ENCODE data around the gene ZFP42.
"Not testable (repeated sequence)": the region's sequence is repeated elsewhere in the genome, so short reads cannot be mapped to it uniquely, and the experiment has no call there.

The ZFP42 gene
- long read RNA-seq, donor 1: 0 reads
- long read RNA-seq, donor 2, partial matches to known transcripts: 0 of 1 reads
- long read RNA-seq, donor 2, other reads (novel, unspliced or antisense): 0 of 1 reads
- long read RNA-seq, donor 3: 0 reads
- long read RNA-seq, donor 4: 0 reads
- long read RNA-seq, donor 5, partial matches to known transcripts: 0 of 1 reads
- long read RNA-seq, donor 5, other reads (novel, unspliced or antisense): 0 of 1 reads
- long read RNA-seq, donor 6, partial matches to known transcripts: 0 of 1 reads
- long read RNA-seq, donor 6, other reads (novel, unspliced or antisense): 0 of 1 reads
- long read RNA-seq, donor 7, partial matches to known transcripts: 0 of 1 reads
- long read RNA-seq, donor 7, other reads (novel, unspliced or antisense): 0 of 1 reads
- long read RNA-seq, donor 8: 0 reads

DNA sequence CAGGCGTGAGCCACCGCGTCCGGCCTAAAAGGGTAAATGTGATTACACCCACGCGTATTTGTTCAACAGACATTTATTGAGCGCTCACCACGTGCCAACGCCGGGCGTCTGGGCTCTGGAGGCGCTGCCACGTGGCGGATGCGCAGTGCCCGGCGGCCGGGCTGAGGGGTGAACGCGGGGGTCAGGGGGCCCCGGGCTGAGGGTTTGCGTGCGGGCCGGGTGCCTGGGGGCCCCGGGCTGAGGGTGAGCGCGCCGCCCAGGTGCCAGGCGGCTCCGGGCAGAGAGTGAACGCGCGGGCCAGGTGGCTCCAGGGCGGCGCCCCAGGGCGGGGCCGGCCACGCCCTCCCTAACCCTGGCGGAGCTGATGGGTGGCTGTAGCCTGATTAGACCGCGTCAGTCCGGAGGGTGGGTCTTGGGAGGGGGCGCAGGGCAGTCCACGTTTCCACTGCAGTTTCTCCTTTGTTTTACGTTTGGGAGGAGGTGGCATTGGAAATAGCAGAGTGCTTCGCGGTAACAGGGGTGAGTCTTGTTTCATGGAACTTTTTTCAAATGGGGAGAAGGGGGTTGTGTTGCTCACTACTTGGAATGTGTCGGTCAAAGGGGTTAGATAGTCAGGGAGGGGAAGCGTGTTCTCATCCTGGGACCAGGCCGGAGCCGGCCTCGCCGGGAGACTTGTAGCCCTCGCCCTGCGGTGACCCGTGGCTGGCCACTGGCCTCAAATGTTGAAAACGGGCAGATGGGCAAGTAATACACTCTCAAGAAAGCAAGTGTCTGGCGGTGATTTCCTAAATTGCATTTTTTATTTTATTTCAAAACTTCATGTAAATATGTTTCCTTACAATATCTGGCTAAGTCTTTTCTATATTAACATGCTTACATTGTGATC, at the start of gene ZFP42:
Gene ZFP42 (plus strand): TSS at position 450 of the 886 bp plus-strand sequence. CDS start 7,037 bp downstream, outside the sequence.
- peak; percentile 37 for DNase-seq

DNA sequence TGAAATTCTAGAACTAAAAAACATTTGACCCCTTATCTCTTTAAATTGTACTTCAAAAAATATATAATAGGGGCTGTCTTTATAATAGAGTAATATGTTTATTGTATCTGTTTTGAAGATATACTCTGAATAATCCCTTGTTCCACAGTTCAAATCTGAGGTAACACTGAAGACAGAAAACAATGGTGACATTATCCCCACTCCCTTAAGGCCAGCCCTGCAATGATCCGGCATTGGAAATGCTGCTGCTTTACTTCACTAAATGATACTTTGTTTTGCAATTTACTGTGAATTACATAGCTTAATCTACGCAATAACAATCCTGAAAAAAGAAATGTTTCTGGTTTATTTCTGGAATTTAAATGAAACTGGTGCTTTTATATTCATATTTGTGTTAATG, 34.4 kb upstream of the ZFP42 start:
- DNase-seq: no peak

DNA sequence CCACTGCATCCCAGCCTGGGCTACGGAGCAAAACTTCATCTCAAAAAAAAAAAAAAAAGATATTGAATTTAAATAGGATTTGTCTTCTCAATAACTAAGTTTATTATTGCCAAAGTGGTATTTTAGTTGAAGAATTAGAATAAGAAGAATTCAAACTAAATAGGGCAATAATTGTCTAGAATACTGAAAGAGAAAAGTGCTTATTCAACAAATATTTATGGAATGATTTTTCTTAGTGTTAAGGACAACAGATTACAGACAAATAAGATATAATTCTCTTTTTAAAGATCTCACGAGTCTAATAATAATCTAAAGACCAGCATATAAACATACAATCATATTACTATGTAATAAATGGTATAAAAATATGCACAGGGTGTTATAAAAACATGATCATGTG, 33.6 kb upstream of the ZFP42 start:
- no peak for DNase-seq

DNA sequence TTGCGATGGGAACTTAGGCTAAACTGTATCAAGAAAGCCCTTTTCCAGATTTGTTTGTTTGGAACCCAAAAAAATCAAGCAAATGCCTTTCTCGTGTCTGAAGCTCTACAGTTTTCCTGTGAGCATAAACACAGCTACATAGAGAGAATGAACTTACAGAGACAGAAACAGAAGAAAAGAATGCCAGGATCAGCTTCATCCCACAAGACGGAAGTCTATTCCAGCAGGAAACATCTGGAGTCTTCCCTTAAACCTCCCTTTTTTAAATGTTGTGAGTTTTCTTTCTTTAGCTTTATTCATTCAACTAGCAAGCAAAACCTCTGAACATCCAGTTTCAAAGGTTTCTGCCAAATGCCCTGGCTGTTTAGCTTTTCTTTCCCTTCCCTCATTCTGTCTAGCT, 32.6 kb upstream of the ZFP42 start:
- no peak for DNase-seq

DNA sequence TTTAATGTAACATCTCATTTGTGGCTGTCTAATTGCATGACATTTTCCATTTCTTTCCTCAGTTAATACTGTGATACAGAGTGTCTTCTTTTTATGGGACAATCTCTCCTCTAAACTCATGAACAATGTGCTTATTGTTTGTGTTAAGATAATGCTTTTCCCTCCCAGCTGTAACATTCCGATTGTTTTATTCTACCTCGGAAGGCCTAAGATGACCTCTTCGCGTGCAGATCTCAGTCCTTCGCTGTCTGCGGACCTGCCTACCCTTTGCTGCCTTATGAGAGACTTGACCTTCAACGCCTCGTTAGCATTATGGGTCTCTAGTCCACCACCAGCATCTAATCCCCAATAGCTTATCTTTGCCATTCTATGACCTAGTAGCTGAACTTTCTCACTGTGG, 29.8 kb upstream of the ZFP42 start:
- DNase-seq: no peak

DNA sequence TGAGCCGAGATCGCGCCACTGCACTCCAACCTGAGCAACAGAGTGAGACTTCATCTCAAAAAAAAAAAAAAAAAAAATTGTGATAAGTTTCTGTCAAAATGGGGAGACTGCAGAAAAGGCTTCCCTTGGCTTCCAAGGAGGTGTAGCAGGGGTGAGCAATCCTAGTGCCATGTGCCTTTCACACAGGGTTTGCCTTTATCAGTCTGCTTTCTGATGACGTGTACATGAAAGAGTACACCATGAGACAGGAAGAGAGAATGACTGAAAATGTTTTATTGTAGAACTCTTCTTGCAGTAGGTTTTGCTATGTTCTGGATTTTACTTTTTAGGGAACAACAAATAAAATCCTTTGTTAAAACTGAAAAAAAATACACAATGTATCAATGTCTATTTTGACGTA, 23.4 kb upstream of the ZFP42 start:
- DNase-seq: no peak

DNA sequence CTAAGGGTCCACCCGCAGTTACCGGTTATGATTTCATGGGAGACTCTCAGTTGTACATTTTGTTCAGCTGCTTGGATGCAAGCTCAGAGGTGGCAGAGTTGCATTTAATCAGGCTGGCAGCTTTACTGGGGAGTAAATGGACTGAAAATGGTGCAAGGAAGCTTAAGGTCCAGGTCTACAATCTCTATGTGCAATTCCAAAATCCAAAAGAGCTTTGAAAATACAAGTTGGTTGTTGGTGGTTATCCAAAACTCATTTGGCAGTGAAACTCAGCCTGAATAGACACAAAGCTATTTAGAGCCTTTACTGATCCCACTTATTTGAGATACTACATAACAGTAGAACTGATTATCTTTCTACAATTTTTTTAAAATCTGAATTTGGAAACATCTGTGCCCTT, 11.8 kb upstream of the ZFP42 start:
- DNase-seq: no peak

DNA sequence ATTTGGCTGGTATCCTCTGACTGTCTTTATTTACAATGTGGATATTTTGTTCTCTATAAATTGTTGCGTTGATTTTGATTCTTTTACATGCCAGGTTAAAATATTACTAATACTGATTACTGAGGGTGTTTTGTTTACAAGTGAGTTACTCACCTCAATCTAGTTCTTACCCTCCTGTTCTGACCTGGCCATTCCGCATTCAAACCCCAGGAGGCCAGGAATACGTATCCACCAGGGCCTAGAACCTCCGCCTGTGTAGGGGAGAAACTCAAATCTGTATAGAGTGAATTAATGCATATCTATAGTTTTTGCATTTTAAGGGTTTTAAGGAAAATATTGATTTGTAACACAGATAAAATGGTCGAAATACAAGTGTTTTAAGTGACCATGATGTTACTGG, 2.6 kb upstream of the ZFP42 start:
- no peak for DNase-seq

DNA sequence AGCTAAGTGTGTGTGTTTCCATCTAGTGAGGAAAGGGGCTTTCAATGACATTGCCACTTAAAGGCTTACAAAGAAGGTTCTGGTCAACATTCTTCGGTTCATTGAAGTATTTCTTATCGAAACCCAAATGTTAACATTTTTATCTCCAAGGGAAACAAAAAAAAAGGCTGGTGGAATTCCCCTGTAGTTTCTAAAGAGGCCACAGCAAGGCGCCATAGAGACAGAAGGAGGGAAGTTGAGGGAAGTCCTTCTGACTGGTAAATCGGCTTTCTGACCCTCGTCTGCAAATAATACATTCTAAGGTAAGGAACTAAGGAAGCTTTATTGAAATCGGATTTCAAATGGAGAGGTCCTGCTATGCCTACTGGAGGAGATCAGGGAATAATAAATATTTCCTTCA, 1.7 kb upstream of the ZFP42 start:
- DNase-seq: no peak

DNA sequence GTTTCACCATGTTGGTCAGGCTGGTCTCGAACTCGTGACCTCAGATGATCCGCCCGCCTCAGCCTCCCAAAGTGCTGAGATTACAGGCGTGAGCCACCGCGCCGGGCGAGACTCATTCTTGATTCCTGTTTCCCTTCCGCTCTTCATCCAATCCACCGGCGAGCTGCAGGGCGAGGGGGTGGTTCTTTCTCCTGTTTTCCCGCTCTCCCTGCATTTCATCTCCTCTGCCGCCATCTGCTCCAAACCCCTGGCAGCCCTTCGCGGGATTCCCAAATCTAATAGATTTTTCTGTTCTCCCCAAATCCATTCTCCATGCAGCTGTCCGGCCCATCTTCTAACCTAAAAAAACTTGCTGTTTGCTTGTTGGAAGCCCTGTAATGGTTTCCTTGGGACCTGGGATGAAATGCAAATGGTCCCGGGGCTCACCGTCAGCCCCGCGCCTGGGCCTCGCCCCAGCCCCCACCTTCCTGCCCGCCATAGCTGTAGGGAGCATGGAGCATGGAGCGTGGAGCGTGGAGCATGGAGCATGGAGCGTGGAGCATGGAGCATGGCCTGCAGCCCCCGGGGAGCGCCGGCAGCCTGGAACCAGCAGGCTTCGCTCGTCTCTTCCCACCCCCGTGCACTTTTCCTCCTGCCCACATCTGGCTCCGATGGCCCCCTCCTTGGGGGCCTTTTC, 1.1 kb downstream of the ZFP42 start:
- DNase-seq: no peak

DNA sequence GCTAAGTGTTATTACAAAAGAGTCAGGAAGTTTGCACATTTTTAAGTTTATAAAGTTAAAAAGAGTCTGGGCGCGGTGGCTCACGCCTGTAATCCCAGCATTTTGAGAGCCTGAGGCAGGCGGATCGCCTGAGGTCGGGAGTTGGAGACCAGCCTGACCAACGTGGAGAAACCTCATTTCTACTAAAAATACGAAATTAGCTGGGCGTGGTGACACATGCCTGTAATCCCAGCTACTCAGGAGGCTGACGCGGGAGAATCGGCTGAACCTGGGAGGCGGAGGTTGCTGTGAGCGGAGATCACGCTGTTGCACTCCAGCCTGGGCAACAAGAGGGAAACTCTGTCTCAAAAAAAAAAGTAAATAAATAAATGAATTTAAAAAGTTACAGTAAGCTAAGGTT, 2.4 kb downstream of the ZFP42 start:
- not testable (repeated sequence) for DNase-seq

DNA sequence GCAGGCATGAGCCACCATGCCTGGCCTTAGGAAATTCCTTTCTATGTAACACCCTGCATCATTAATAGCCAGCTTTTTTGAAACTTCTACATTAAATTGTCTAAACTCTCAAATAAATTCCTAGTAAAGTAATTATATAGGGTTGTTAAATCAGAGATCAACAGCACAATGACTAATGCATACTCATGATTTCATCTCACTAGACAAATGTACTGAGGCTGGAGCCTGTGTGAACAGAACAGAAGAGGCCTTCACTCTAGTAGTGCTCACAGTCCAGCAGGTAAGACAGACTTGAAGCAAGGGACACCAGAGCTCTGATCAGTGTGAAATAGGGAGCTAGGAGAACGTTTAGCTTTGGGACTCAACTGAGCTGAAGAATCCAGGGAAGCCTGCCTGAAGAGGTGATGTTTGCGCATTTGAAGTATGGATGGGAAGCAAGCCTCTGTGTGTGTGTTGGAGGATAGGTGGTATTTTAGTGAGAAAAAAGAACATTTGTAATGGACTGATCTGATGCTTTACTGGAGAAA, 3.9 kb downstream of the ZFP42 start:
- DNase-seq: no peak

DNA sequence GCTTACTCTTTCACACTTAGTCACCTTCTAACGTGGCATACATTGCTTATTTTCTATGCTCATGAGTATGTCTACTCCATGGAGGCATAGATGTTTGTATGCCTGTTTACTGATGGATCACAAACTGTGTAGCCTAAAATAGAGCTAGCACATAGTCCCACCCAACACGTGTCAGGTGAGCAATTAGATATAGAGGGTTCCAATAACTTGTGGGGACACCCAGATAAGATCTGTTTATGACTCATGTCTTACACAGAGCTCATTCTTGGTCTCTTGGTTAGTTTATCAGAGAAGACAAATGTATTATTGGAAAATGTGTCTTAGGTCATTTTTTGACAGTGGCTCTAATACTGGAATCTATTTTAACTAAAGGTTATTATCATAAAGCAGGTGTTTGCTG, 6.8 kb downstream of the ZFP42 start:
- DNase-seq: no peak

DNA sequence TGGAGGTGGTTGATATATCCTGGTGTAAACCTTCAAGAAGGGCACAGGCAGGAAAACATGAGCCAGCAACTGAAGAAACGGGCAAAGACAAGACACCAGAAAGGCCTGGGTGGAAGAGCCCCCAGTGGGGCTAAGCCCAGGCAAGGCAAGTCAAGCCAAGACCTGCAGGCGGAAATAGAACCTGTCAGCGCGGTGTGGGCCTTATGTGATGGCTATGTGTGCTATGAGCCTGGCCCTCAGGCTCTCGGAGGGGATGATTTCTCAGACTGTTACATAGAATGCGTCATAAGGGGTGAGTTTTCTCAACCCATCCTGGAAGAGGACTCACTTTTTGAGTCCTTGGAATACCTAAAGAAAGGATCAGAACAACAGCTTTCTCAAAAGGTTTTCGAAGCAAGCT, 7.2 kb downstream of the ZFP42 start:
- DNase-seq: no peak

DNA sequence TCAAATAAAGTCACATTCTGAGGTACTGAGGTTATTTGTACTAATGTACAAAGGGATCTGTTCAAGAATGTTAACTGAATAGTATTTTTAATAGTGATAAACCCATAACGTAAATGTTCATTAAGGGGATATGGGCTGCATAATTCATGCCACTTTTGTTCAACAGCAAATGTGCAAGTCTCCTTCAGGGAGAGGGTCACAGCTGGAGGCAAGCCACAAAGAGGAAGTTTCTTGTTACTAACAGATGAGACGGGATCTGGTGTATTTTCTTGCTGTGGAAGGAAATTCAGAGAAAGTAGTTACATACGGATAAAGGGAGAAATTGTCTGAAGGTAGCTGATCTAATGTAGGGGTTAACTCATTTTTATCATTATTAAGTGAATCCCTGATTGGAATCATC, 10.0 kb downstream of the ZFP42 start:
- no peak for DNase-seq

DNA sequence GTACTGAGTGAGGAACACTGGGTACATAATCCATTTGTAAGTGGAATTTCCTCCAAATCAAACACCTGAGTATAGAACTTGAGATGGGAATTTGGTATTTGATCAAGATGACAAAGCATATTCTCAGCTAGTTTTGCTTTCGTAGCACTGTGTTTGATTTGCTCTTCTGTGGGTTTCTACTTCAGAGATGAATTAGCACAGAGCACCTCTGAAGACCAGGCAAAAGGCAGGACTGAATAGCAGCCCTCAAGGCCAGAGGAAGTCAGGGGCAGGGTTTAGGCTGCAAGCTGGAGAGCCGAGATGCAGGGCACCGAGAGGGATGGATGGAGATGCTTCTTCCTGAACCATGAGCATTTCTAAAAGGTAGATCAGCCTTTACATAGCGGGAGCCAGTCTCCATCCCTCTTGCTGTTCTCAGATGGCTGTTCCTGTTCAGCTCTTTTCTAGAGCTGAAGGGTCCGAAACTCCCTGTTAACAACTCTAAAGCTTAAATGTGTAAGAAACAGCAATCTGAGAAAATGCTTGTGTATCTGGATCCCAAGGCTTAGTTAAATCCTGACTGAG, 10.8 kb downstream of the ZFP42 start:
- no peak for DNase-seq

DNA sequence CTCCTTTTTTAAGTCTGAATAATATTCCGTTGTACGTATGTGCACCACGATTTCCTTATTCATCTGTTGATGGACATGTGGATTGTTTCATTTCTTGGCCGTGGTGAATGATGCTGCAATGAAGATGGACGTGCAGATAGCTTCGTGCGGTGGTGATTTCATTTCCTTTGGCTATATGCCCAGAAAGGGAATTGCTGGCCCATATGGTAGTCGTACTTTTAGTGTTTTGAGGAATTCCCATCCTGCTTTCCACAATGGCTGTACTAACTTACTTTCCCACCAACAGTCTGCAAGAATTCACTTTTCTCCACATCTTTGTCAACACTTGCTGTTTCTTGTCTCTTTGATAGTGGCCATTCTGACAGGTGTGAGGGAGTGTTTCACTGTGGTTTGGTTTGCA, 12.8 kb downstream of the ZFP42 start:
- no peak for DNase-seq

DNA sequence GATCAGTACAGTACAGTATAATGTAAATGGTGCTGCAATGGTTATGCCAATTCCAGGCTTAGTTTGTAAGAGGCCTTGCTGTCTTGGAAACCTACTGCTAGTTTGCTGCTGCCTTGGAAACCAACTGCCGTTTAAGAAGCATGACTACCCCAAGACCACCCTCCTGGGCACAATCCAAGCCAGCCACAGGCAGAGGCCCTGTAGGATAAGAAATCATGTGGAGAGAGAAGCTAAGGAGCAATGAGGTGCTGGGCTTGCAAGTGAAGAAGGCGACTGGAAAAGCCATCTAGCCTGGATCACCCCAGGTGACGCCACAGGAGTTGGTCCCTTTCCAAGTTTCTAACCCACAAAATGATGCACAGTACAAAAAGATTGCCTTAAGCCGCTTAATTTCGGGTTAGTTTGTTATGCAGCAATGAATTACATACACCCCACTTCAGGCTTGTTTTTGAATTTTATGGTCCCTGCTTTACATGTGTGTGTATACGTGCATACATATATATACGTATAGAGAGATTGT, 16.9 kb downstream of the ZFP42 start:
- no peak for DNase-seq

DNA sequence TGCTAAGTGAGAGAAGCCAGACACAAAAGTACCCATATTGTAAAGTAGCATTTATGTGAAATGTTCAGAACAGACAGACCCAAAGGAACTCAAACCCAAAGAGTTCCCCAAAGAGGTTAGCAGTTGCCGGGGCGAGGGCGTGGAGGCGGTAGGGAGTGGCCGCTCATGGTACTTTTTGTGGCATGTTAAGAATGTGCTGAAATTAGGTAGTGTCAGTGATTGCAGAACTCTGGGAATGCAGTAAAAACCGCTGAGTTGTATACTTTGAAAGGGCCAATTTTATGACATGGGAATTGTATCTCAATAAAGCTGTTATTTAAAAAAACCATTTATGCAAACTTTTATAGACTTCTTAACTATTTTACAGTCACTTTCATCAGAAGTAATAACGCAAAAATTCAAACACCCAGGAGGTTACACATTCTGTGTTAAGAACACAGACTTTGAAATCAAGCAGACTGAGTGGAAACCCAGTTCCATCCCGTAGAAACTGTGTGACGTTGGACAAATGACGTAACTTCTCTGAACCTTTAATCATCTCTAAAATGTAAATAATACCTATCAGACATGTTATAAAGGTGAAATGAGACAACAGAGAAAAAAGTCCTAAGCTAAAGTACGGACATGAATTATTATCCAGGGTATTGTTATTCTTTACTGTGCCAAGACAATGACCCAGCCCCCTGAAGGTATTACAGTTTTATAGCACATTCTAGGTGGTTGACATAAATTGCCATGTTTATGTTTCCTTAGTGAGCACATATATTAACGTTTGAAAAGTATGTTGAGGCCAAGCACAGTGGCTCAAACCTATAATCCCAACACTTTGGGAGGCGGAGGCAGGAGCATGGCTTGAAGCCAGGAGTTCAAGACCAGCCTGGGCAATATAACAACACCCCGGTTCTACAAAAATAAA, 19.7 kb downstream of the ZFP42 start:
- DNase-seq: no peak

DNA sequence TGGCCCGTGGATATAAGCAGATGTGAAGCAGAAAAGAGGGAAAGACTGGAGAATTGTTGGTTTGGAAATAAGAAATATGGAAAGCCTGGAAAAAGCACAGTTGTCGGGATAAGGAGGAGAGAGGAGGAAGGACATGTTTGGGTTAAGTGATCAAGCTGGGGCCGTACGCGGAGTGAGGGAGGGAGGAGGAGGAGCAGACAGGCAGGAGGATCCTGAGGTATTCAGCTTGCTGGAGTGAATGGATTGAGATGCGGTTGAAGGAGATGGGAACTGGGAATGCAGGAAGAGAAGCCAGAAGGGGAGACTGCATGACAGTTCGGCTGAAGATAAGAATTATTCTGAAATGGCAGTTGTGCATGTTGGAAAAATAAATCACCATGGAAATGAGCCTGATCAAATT, 21.2 kb downstream of the ZFP42 start:
- DNase-seq: no peak

DNA sequence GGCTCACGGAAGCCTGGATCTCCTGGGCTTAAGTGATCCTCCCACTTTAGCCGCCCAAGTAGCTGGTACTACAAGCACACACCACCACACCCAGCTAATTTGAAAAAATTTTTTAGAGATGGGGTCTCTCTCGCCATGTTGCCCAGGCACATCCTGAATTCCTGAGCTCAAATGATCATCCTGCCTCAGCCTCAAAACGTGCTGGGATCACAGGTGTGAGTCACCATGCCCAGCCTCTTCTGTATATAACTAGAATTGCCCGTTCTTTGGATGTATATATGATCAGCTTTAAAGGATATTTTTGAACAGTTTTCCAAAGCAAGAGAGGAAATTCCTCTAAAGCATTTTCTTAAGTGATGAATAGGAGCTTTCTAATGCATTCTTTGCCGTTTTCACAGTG, 22.7 kb downstream of the ZFP42 start:
- no peak for DNase-seq
